Fibroblast of lung (primary cell): ENCODE measurements around the gene CD48. TPM values are rescaled to one million over a fixed set of nuclear protein-coding genes. Genes with fewer than 3 reads are reported as not detected.

Source experiments
- DNase-seq, 2 donors: peaks; one replicate each; pipeline versions ENCODE4 v3.0.0 to v3.0.0-alpha.2; 2010; ENCODE audit warnings: low read depth in 2 of 2
- H2AFZ ChIP-seq: 2 replicates; pipeline ENCODE4 v1.5.1; 2012; ENCODE audit warnings: low read length, control low read depth, inconsistent platforms
- H3K27ac ChIP-seq: 2 replicates; pipeline ENCODE4 v1.5.1; 2011; ENCODE audit warnings: low read length, control low read depth; ENCODE audit not compliant: insufficient read depth
- H3K27me3 ChIP-seq: 2 replicates; pipeline ENCODE4 v1.5.1; 2011; ENCODE audit warnings: mild to moderate bottlenecking, low read length; ENCODE audit not compliant: control insufficient read depth, insufficient read depth
- H3K36me3 ChIP-seq: 2 replicates; pipeline ENCODE4 v1.5.1; 2011; ENCODE audit warnings: low read length; ENCODE audit not compliant: control insufficient read depth, insufficient read depth
- H3K4me1 ChIP-seq: 2 replicates; pipeline ENCODE4 v1.5.1; 2011; ENCODE audit warnings: low read length; ENCODE audit not compliant: control insufficient read depth, insufficient read depth; ENCODE audit errors: extremely low read depth
- H3K4me2 ChIP-seq: 2 replicates; pipeline ENCODE4 v1.5.1; 2011; ENCODE audit warnings: low read length, control low read depth; ENCODE audit not compliant: insufficient read depth; ENCODE audit errors: extremely low read depth
- H3K4me3 ChIP-seq, 4 experiments: fragments of 200-600 bp in 1 of 4; sonication (generic) in 1 of 4; replicated peaks in 1 of 4; 2 replicates each; pipeline ENCODE4 v1.5.1; 2011 to 2016; ENCODE audit warnings: low read length in 4 of 4, low read depth in 3 of 4, mild to moderate bottlenecking in 3 of 4, control low read depth in 2 of 4, inconsistent platforms in 1 of 4, mixed read lengths in 1 of 4; ENCODE audit not compliant: insufficient read depth in 1 of 4; ENCODE audit errors: control extremely low read depth in 1 of 4
- H3K79me2 ChIP-seq: 2 replicates; pipeline ENCODE4 v1.5.1; 2012; ENCODE audit warnings: mild to moderate bottlenecking, low read length, inconsistent platforms; ENCODE audit not compliant: control insufficient read depth, insufficient read depth
- H3K9ac ChIP-seq: 2 replicates; pipeline ENCODE4 v1.5.1; 2011; ENCODE audit warnings: mild to moderate bottlenecking, low read length, control low read depth; ENCODE audit not compliant: insufficient read depth
- H3K9me3 ChIP-seq: 2 replicates; pipeline ENCODE4 v1.5.1; 2012; ENCODE audit warnings: low read depth, low read length; ENCODE audit not compliant: control insufficient read depth, insufficient read depth
- H4K20me1 ChIP-seq: 2 replicates; pipeline ENCODE4 v1.5.1; 2011; ENCODE audit warnings: low read length; ENCODE audit not compliant: control insufficient read depth, insufficient read depth; ENCODE audit errors: extremely low read depth
- EZH2 ChIP-seq: IDR thresholded peaks from 2 replicates; pipeline ENCODE4 v1.5.1; 2012; ENCODE audit warnings: low read length, control low read depth, mild to moderate bottlenecking; ENCODE audit errors: missing control alignments
- polyA plus RNA-seq, 2 donors: library from polyadenylated mRNA; depleted of rRNA in 1 of 2; stranded (reverse) in 1 of 2; unstranded in 1 of 2; fragments of >200 nt; gene quantifications; 2 replicates each; pipeline ENCODE4 v1.2.1, GENCODE V29; 2011 to 2012; ENCODE audit warnings: missing spikeins in 1 of 2
- total RNA-seq: library from RNA; depleted of rRNA; stranded (reverse); fragments of >200 nt; gene quantifications from 2 replicates; pipeline ENCODE4 v1.2.1, GENCODE V29; 2014
- TF ChIP-seq, protein P1 (sequence below), 2 donors: IDR thresholded peaks in 1 of 2; conservative IDR thresholded peaks in 1 of 2; 1 replicate in 1 of 2; 2 replicates in 1 of 2; pipeline ENCODE4 v1.5.1; 2011 to 2012; ENCODE audit warnings: low read length in 2 of 2, control low read depth in 1 of 2, inconsistent platforms in 1 of 2, low read depth in 1 of 2, mild to moderate bottlenecking in 1 of 2

CD48 gene
- total and polyA plus RNA-seq, 2 donors (not counting 1 experiment from before 2014, with no cell fraction given) = not detected

DNA sequence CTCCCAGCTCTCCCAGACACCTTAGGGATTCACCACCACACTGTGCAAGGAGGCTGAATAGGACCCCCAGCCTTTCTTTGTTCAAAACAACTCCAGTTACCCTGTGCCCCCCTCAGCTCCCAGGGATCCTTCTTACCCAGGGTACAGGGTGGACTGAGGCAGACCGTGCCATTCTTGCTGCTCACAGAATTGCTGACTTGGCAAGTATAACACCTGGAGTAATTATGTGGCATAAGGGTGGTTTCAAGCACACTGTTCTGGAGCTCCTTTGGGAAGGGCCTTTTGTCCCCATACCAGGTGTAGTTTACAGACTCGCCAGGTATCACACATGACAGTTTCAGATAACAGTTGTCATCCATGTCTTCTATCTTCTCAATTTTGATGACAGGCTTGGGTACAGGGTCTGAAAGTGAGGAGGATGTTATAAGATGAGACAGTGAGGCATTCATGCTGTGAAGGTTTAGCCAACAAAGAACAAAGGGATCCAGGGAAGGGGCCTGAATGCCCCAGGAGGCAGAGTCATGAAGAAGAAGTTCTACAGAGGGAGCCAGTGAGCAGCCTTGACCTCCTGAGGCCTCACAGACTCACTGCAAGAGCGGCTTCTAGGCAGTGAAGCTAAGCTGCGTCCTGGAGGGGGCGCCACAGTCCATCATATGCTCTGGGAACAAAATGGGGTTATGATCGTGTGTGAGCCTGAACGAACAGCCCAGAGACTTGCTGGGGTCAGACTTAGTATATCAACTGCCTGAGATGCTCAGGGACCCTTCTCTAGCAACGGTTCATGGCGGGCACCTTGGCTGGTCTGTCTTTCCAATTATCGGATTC is 30.3 kb downstream of the CD48 start:
- H3K4me1 ChIP-seq = no peaks in the 10 kb centered on the region
- no peaks in the 10 kb centered on the region for H4K20me1 ChIP-seq
- no peak overlapping the region for H3K9ac ChIP-seq
- no peaks in the 10 kb centered on the region for H3K79me2 ChIP-seq
- H3K27me3 ChIP-seq = no peaks in the 10 kb centered on the region
- H2AFZ ChIP-seq = no peak overlapping the region
- H3K9me3 ChIP-seq = no peaks in the 10 kb centered on the region
- DNase-seq = peak in 1 of 2 donors; percentile 6
- no peak overlapping the region for H3K27ac ChIP-seq
- no peak overlapping the region for H3K4me3 ChIP-seq
- H3K4me2 ChIP-seq = no peak overlapping the region
- H3K36me3 ChIP-seq = no peaks in the 10 kb centered on the region
- no peak for TF ChIP-seq EZH2
- TF ChIP-seq, protein P1, sequence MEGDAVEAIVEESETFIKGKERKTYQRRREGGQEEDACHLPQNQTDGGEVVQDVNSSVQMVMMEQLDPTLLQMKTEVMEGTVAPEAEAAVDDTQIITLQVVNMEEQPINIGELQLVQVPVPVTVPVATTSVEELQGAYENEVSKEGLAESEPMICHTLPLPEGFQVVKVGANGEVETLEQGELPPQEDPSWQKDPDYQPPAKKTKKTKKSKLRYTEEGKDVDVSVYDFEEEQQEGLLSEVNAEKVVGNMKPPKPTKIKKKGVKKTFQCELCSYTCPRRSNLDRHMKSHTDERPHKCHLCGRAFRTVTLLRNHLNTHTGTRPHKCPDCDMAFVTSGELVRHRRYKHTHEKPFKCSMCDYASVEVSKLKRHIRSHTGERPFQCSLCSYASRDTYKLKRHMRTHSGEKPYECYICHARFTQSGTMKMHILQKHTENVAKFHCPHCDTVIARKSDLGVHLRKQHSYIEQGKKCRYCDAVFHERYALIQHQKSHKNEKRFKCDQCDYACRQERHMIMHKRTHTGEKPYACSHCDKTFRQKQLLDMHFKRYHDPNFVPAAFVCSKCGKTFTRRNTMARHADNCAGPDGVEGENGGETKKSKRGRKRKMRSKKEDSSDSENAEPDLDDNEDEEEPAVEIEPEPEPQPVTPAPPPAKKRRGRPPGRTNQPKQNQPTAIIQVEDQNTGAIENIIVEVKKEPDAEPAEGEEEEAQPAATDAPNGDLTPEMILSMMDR (conservative IDR thresholded peaks at IDR 0.05 in 1 of 2, IDR thresholded peaks at IDR 0.05 in 1 of 2; ENCODE audit: low read depth in 1 of 2, low read length in 2 of 2) = peak in 1 of 2 donors; percentile 10

DNA sequence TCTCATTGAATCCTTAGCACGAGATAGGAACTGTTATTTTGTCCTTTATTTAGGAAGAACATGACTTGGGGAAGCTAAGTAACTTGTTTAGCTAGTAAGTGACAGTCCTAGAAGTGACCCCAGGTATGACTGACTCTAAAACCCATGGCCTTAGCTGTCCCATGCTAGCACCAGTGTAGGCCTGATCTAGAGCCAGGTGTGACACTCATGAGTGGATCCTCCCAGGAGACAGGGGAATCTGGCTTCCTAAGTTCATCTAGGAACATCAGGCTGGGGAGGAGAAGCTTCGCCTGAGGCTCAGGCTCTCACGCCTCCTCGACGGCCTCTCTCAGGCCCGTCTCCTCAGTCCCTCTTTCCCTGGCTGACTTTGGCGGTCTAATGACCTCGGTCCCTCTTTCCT is 31.2 kb downstream of the CD48 start:
- no peak for DNase-seq
- TF ChIP-seq EZH2 = no peak
- TF ChIP-seq, protein P1 (conservative IDR thresholded peaks at IDR 0.05 in 1 of 2, IDR thresholded peaks at IDR 0.05 in 1 of 2; ENCODE audit: low read depth in 1 of 2, low read length in 2 of 2) = no peak
- Histone ChIP-seq H3K36me3 (no peaks in the 10 kb centered on the region), H2AFZ (no peak overlapping the region), H3K4me3 (no peak overlapping the region), H3K9me3 (no peaks in the 10 kb centered on the region), H3K27me3 (no peaks in the 10 kb centered on the region), H3K4me2 (no peak overlapping the region), H3K79me2 (no peaks in the 10 kb centered on the region), H4K20me1 (no peaks in the 10 kb centered on the region), H3K4me1 (no peaks in the 10 kb centered on the region), H3K27ac (no peak overlapping the region), H3K9ac (no peak overlapping the region)

DNA sequence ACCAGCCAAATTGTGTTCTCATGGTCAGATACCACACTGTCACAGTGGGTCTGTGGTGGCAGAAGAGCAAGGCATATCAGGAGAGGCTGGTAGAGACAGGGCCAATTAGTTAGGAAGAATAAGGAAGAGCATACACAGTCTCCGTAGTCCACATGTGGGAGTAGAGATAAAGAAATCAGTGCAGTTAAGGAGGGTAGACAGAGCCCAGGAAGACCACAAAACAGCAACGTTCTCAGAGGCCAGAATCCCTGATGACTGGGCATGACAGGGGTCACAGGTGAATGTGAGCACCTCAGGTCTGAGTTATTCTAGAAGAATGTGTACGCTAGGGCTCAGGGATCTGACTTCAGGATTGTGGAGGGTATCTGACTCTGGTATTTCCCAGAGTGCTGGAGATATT is 31.7 kb downstream of the CD48 start:
- Histone ChIP-seq H3K4me2 (no peak overlapping the region), H3K4me1 (no peaks in the 10 kb centered on the region), H2AFZ (no peak overlapping the region), H3K4me3 (no peak overlapping the region), H3K27ac (no peak overlapping the region), H4K20me1 (no peaks in the 10 kb centered on the region), H3K27me3 (no peaks in the 10 kb centered on the region), H3K9me3 (no peaks in the 10 kb centered on the region), H3K36me3 (no peaks in the 10 kb centered on the region), H3K79me2 (no peaks in the 10 kb centered on the region), H3K9ac (no peak overlapping the region)
- no peak for DNase-seq
- TF ChIP-seq, protein P1 (conservative IDR thresholded peaks at IDR 0.05 in 1 of 2, IDR thresholded peaks at IDR 0.05 in 1 of 2; ENCODE audit: low read depth in 1 of 2, low read length in 2 of 2) = no peak
- TF ChIP-seq EZH2 = no peak
